GM19372 (cell line): ENCODE measurements around the gene ZNF45.
"Not testable (repeated sequence)": the region's sequence is repeated elsewhere in the genome, so short reads cannot be mapped to it uniquely, and the experiment has no call there.

ENCODE experiments used
- ATAC-seq: cut with Tn5 transposase; IDR thresholded peaks from one replicate; pipeline ENCODE4 v1.9.1; 2021; ENCODE audit warnings: mild to moderate bottlenecking, low read depth, moderate library complexity; ENCODE audit not compliant: unreplicated experiment

Gene ZNF45

GRCh38 chr19:43934985-43935708, at the start of gene ZNF45:
Gene ZNF45, minus strand, starts transcription at chr19:43935282. Its CDS starts 13,097 bp downstream, at chr19:43922185.
- peak; percentile 88 for ATAC-seq

- ATAC-seq: no peak
These were observed 49.6 kb upstream of the ZNF45 start for GRCh38 chr19:43984687-43985000.

GRCh38 chr19:43983912-43984686, 49.0 kb upstream of the ZNF45 start, which contains the start of gene ZNF155:
Gene ZNF155, plus strand, starts transcription at chr19:43984188. Its CDS starts 4,356 bp downstream, at chr19:43988544.
- peak; percentile 86 for ATAC-seq

- no peak for ATAC-seq
These were observed 48.4 kb upstream of the ZNF45 start for GRCh38 chr19:43983544-43983911.

GRCh38 chr19:43976732-43977131, 41.6 kb upstream of the ZNF45 start:
- ATAC-seq: no peak

GRCh38 chr19:43966079-43966694, 31.1 kb upstream of the ZNF45 start:
- ATAC-seq: no peak

GRCh38 chr19:43960411-43960810, 25.3 kb upstream of the ZNF45 start:
- no peak for ATAC-seq

- no peak for ATAC-seq
These were observed 22.8 kb upstream of the ZNF45 start for GRCh38 chr19:43957891-43958290.

- ATAC-seq: no peak
These were observed 21.7 kb upstream of the ZNF45 start for GRCh38 chr19:43956827-43957226.

GRCh38 chr19:43950834-43951645, 16.0 kb upstream of the ZNF45 start, which contains the start of gene ZNF221:
Gene ZNF221, plus strand, starts transcription at chr19:43951228. Its CDS starts 11,499 bp downstream, at chr19:43962727.
- peak; percentile 92 for ATAC-seq

GRCh38 chr19:43949803-43950202, 14.7 kb upstream of the ZNF45 start:
- ATAC-seq: not testable (repeated sequence)

GRCh38 chr19:43947412-43947811, 12.3 kb upstream of the ZNF45 start:
- not testable (repeated sequence) for ATAC-seq

- no peak for ATAC-seq
These were observed 6.1 kb upstream of the ZNF45 start for GRCh38 chr19:43941209-43941608.

- no peak for ATAC-seq
These were observed 5.6 kb upstream of the ZNF45 start for GRCh38 chr19:43940719-43941118.

- ATAC-seq: no peak
These were observed 4.6 kb upstream of the ZNF45 start for GRCh38 chr19:43939557-43940260.

- ATAC-seq: no peak
These were observed 1.1 kb upstream of the ZNF45 start for GRCh38 chr19:43936188-43936587.

- ATAC-seq: no peak
These were observed 762 bp downstream of the ZNF45 start for GRCh38 chr19:43934055-43934984.

- ATAC-seq: no peak
These were observed 6.3 kb downstream of the ZNF45 start for GRCh38 chr19:43928820-43929219.

GRCh38 chr19:43923875-43924274, 11.2 kb downstream of the ZNF45 start:
- ATAC-seq: no peak
